Measurements from ENCODE around the gene CASP1.

CASP1 gene

GRCh38 chr11:105033781-105034180 is 1.2 kb downstream of the CASP1 start:
- H3K36me3 ChIP-seq (replicated peaks) = no peaks in the 10 kb centered on the region
- in situ Hi-C loops (cut with HindIII; ENCODE audit: low pct_ligation_motif_present, low sequenced_read_pairs) = no loop called here
- TF ChIP-seq CTCF (IDR thresholded peaks at IDR 0.05; ENCODE audit: low read depth, low read length, missing control alignments) = no peak
- DNase-seq = no peak
- no peak overlapping the region for H3K4me3 ChIP-seq (ENCODE audit: low read depth, low read length)
- H3K27me3 ChIP-seq (replicated peaks) = no peaks in the 10 kb centered on the region
- H3K27ac ChIP-seq = no peak overlapping the region

GRCh38 chr11:105033343-105033742 is 1.6 kb downstream of the CASP1 start:
- Histone ChIP-seq H3K27ac (no peak overlapping the region), H3K4me3 (ENCODE audit: low read depth, low read length) (no peak overlapping the region), H3K36me3 (replicated peaks) (no peaks in the 10 kb centered on the region), H3K27me3 (replicated peaks) (no peaks in the 10 kb centered on the region)
- in situ Hi-C loops (cut with HindIII; ENCODE audit: low pct_ligation_motif_present, low sequenced_read_pairs) = no loop called here
- TF ChIP-seq CTCF (IDR thresholded peaks at IDR 0.05; ENCODE audit: low read depth, low read length, missing control alignments) = no peak
- DNase-seq = no peak

GRCh38 chr11:105032495-105032894 is 2.4 kb downstream of the CASP1 start:
- no peaks in the 10 kb centered on the region for H3K27me3 ChIP-seq (replicated peaks)
- in situ Hi-C loops (cut with HindIII; ENCODE audit: low pct_ligation_motif_present, low sequenced_read_pairs) = no loop called here
- H3K27ac ChIP-seq = no peak overlapping the region
- no peak for DNase-seq
- H3K4me3 ChIP-seq (ENCODE audit: low read depth, low read length) = no peak overlapping the region
- no peaks in the 10 kb centered on the region for H3K36me3 ChIP-seq (replicated peaks)
- no peak for TF ChIP-seq CTCF (IDR thresholded peaks at IDR 0.05; ENCODE audit: low read depth, low read length, missing control alignments)

GRCh38 chr11:105027678-105028077 is 7.3 kb downstream of the CASP1 start:
- no peak overlapping the region for H3K4me3 ChIP-seq (ENCODE audit: low read depth, low read length)
- TF ChIP-seq CTCF (IDR thresholded peaks at IDR 0.05; ENCODE audit: low read depth, low read length, missing control alignments) = no peak
- H3K27ac ChIP-seq = no peak overlapping the region
- DNase-seq = no peak
- in situ Hi-C loops (cut with HindIII; ENCODE audit: low pct_ligation_motif_present, low sequenced_read_pairs) = no loop called here
- no peaks in the 10 kb centered on the region for H3K27me3 ChIP-seq (replicated peaks)
- H3K36me3 ChIP-seq (replicated peaks) = no peaks in the 10 kb centered on the region

GRCh38 chr11:105024394-105024793 is 10.6 kb downstream of the CASP1 start:
- no peak overlapping the region for H3K27ac ChIP-seq
- DNase-seq = no peak
- TF ChIP-seq CTCF (IDR thresholded peaks at IDR 0.05; ENCODE audit: low read depth, low read length, missing control alignments) = no peak
- no peaks in the 10 kb centered on the region for H3K27me3 ChIP-seq (replicated peaks)
- H3K36me3 ChIP-seq (replicated peaks) = no peaks in the 10 kb centered on the region
- in situ Hi-C loops (cut with HindIII; ENCODE audit: low pct_ligation_motif_present, low sequenced_read_pairs) = no loop called here
- no peak overlapping the region for H3K4me3 ChIP-seq (ENCODE audit: low read depth, low read length)

GRCh38 chr11:105023003-105023402 is 11.9 kb downstream of the CASP1 start, which contains the start of gene CASP5:
CASP5 (minus strand) TSS chr11:105023168; CDS start chr11:105023136, 32 bp downstream.
- in situ Hi-C loops (cut with HindIII; ENCODE audit: low pct_ligation_motif_present, low sequenced_read_pairs) = no loop called here

More at GRCh38 chr11:105023003-105023402, 11.9 kb downstream of the CASP1 start, which contains the start of gene CASP5:
- H3K27ac ChIP-seq = no peak within 1 kb of the TSS
- H3K4me3 ChIP-seq (ENCODE audit: low read depth, low read length) = no peak within 1 kb of the TSS
- H3K27me3 ChIP-seq (replicated peaks) = no peaks in the 10 kb centered on the region
- no peaks in the 10 kb centered on the region for H3K36me3 ChIP-seq (replicated peaks)
- no peak for DNase-seq
- TF ChIP-seq CTCF (IDR thresholded peaks at IDR 0.05; ENCODE audit: low read depth, low read length, missing control alignments) = no peak

Data from brain microvascular endothelial cell (primary cell).